ENCODE data around the gene DACT2.

DACT2 gene

GRCh38 chr6:168261234-168261633 lies 58.3 kb downstream of the DACT2 start:
- DNase-seq: no peak

- no peak for DNase-seq
These were observed 59.1 kb downstream of the DACT2 start for GRCh38 chr6:168260420-168260987.

GRCh38 chr6:168258795-168259194 lies 60.8 kb downstream of the DACT2 start:
- no peak for DNase-seq

- DNase-seq: no peak
These were observed 62.6 kb downstream of the DACT2 start for GRCh38 chr6:168256940-168257339.

Measured in CD4-positive, alpha-beta T cell treated with Interleukin-1 beta for 1 hour (primary cell).